ENCODE data around the gene SCNN1A.
A peak's percentile ranks its signal among the peaks of the same experiment; 100 is the strongest.

The SCNN1A gene

DNA sequence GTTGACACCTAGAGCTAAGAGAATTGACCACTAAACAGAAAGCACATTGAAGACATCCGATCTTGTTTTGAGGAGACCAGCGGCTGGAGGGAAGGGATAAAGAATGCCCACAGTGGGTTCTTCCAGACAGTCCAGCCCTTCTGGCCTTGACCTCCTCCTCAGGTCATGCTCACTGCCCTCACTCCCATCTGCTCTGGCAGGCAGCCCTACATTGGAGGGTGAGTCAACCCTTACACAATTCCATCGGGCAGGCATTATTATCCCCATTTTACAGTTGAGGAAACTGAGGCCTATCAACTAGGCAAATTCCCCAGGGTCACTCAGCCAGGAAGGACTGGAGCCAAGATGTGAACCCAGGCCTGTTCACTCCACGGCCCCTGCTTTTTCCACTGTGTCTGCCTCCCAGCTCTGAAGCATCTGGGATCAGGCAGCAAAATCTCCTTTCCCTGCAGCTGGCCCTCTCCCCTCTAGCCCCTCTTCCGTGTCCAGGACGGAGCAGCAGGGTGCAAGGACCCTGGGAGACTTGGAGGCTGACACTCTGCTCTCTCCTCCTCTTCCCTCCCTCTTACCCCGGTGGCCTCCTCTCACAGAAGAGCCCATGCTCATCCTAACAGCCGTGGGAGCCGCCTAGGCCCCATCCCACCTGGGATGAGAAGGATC lies 5.3 kb downstream of the SCNN1A start:
- H3K4me3 ChIP-seq (ENCODE audit: control insufficient read depth, low read depth, low read length): no peak overlapping the region
- no peak for DNase-seq (ENCODE audit: low read depth)
- TF ChIP-seq, protein P1, sequence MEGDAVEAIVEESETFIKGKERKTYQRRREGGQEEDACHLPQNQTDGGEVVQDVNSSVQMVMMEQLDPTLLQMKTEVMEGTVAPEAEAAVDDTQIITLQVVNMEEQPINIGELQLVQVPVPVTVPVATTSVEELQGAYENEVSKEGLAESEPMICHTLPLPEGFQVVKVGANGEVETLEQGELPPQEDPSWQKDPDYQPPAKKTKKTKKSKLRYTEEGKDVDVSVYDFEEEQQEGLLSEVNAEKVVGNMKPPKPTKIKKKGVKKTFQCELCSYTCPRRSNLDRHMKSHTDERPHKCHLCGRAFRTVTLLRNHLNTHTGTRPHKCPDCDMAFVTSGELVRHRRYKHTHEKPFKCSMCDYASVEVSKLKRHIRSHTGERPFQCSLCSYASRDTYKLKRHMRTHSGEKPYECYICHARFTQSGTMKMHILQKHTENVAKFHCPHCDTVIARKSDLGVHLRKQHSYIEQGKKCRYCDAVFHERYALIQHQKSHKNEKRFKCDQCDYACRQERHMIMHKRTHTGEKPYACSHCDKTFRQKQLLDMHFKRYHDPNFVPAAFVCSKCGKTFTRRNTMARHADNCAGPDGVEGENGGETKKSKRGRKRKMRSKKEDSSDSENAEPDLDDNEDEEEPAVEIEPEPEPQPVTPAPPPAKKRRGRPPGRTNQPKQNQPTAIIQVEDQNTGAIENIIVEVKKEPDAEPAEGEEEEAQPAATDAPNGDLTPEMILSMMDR (IDR thresholded peaks at IDR 0.05; ENCODE audit: control insufficient read depth, insufficient read depth, low read depth, low read length, missing control alignments): no peak

DNA sequence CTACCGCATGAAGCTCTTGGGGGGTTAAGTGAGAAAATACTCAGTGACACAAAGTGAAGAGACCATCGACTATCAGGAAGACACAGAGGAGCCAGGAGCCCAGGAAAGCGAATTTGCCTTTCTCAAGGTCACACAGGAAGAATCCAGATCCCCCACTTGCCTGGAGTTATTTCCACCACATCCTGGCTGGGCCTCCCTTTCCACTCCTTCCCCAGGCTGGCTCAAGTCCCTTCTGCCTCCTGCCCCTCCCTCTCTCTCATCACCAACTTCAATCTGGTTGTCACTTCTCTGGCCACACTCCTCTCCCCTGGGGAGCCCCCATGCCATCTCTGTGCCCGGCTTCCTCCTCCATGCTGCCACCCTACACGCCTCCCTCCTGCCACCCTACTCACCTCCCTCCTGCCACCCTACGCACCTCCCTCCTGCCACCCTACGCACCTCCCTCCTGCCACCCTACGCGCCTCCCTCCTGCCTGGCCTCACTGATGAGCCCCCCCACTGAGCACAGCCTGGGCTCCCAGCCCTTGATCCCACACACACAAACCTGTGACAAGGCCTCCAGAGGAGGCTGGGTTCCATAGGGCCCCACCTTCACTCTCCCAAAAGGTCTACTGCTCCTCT lies 6.3 kb downstream of the SCNN1A start:
- DNase-seq (ENCODE audit: low read depth): no peak
- TF ChIP-seq, protein P1 (IDR thresholded peaks at IDR 0.05; ENCODE audit: control insufficient read depth, insufficient read depth, low read depth, low read length, missing control alignments): no peak
- no peak overlapping the region for H3K4me3 ChIP-seq (ENCODE audit: control insufficient read depth, low read depth, low read length)

DNA sequence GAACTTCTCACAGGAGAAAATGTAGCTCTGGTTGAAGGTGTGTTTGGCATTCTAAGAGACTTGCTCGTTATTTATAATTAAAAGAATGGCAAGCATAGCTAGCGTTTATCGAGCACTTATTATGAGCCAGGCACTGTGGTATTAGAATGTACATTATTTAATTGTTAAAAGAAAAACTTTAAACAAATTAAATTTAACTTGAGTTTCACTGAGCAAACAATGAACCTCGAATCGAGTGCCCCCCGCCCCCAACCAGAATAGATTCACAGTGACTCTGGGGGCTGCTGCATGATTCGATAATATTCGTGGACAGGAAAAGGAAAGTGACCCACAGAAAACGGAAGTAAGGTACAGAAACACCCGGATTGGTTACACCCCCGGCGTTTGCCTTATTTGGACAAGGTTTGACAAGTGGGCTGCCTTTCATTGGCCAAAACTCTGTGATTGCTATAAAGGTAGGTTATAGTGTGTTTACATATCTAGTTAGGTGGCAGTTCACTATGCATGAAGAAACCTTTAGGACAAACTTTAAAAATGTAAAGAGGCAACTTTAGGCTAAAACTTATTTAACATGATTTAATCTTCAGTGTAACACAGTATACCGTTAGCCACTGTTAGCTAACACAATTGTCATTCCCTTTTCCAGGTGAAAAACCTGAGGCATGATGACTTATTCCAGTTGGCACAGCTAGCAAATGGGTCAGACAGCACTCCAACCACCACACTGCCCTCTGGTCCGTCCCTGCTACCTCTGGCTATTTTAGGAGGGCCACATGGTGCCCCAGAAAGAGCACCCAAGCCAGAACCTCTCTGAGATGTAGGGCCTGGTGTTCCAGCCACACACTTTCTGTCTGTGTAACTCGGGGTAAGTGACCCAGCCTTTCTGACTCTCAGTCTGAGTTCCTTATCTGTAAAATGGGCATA lies 7.1 kb downstream of the SCNN1A start:
- H3K4me3 ChIP-seq (ENCODE audit: control insufficient read depth, low read depth, low read length): no peak overlapping the region
- no peak for DNase-seq (ENCODE audit: low read depth)
- TF ChIP-seq, protein P1 (IDR thresholded peaks at IDR 0.05; ENCODE audit: control insufficient read depth, insufficient read depth, low read depth, low read length, missing control alignments): no peak

DNA sequence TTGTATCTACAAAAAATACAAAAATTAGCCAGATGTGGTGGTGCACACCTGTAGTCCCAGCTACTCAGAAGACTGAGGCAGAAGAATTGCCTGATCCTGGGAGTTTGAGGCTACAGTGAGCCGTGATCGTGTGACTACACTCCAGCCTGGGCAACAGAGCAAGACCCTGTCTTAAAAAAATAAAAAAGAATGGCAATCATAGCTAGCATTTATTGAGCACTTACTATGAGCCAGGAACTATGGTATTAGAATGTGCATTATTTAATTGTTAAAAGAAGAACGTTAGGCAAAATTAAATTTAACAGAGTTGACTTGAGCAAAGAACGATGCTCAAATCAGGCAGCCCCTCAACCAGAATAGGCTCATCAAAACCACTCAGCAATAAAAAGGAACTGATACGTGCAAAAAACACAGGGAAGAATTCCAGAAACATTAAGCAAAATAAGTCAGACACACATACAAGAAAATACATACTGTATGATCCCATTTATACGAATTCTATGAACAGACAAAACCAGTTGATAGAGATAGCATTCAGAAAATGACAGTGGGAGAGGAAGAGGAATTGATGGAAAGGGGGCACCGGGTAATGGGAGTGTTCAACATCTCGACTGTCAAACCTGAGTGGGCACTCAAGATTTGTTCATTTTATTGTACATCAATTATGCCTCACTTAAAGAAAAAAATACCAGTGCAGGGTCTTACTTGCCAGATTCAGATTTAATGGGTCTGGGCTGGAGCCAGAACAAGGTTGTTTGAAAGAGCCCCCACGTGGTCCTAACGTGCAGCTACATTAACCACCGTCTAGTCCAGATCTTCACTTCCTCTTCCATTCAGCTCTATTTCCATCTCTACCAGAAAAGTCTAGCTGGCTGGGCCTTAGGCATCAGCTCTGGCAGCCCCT lies 8.0 kb downstream of the SCNN1A start:
- no peak overlapping the region for H3K4me3 ChIP-seq (ENCODE audit: control insufficient read depth, low read depth, low read length)
- DNase-seq (ENCODE audit: low read depth): no peak
- TF ChIP-seq, protein P1 (IDR thresholded peaks at IDR 0.05; ENCODE audit: control insufficient read depth, insufficient read depth, low read depth, low read length, missing control alignments): peak; percentile 11

DNA sequence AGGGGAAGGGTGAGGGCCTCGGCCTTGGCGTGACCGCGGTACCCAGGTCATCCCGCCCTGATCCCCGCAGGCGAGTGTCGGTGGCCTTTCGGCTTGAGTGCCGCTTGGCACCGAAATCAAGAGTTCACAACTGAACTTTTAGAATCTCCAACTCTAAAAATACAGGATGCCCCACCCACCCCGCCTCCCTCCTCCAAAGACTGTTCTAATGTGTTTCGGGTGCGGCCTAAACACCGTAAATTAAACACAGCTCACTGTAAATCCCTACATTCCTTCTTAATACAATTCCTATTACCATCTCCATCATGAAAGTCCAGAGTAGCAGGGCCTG lies 11.4 kb downstream of the SCNN1A start:
- TF ChIP-seq, protein P1 (IDR thresholded peaks at IDR 0.05; ENCODE audit: control insufficient read depth, insufficient read depth, low read depth, low read length, missing control alignments): no peak
- peak overlapping the region; percentile 62 for H3K4me3 ChIP-seq (ENCODE audit: control insufficient read depth, low read depth, low read length)
- no peak for DNase-seq (ENCODE audit: low read depth)

Data from AG09309 (cell line).